ENCODE results near the gene GHRHR.

GHRHR gene

GRCh38 chr7:30936650-30937245 is 27.0 kb upstream of the GHRHR start:
- no peak for TF ChIP-seq EZH2 (optimal IDR thresholded peaks at IDR 0.05; ENCODE audit: low read depth, low read length)
- no peak for TF ChIP-seq CTCF (IDR thresholded peaks at IDR 0.05; ENCODE audit: low read length)
- no peak for TF ChIP-seq EZH2phosphoT487 (IDR thresholded peaks at IDR 0.05; ENCODE audit: low read length)
- no peak overlapping the region for H3K4me3 ChIP-seq (ENCODE audit: low read length)
- no peak overlapping the region for H3K27ac ChIP-seq (ENCODE audit: low read length)
- no peak overlapping the region for H2AFZ ChIP-seq (ENCODE audit: low read length)
- H3K4me2 ChIP-seq (ENCODE audit: low read depth, low read length), result no peak overlapping the region
- DNase-seq, result no peak
- H3K9me2 ChIP-seq (replicated peaks; ENCODE audit: insufficient read depth, low read length), result no peaks in the 10 kb centered on the region
- H3K9ac ChIP-seq (ENCODE audit: low read length), result no peak overlapping the region
- H4K20me1 ChIP-seq (ENCODE audit: insufficient read depth, low read length), result no peaks in the 10 kb centered on the region
- no peaks in the 10 kb centered on the region for H3K27me3 ChIP-seq (replicated peaks; ENCODE audit: insufficient read depth, low read length)
- no peaks in the 10 kb centered on the region for H3F3A ChIP-seq (ENCODE audit: insufficient read depth, low read length)
- no peaks in the 10 kb centered on the region for H3K36me3 ChIP-seq (replicated peaks; ENCODE audit: insufficient read depth, low read length)
- no peaks in the 10 kb centered on the region for H3K9me3 ChIP-seq (replicated peaks; ENCODE audit: insufficient read depth, low read length)
- H3K79me2 ChIP-seq (ENCODE audit: low read length), result no peaks in the 10 kb centered on the region
- H3K4me1 ChIP-seq (ENCODE audit: low read length), result no peaks in the 10 kb centered on the region

- no peak overlapping the region for H3K4me2 ChIP-seq (ENCODE audit: low read depth, low read length)
- TF ChIP-seq EZH2 (optimal IDR thresholded peaks at IDR 0.05; ENCODE audit: low read depth, low read length) (no peak), CTCF (IDR thresholded peaks at IDR 0.05; ENCODE audit: low read length) (no peak), EZH2phosphoT487 (IDR thresholded peaks at IDR 0.05; ENCODE audit: low read length) (no peak)
- DNase-seq, result no peak
- H3K4me3 ChIP-seq (ENCODE audit: low read length), result no peak overlapping the region
- H2AFZ ChIP-seq (ENCODE audit: low read length), result no peak overlapping the region
- H3F3A ChIP-seq (ENCODE audit: insufficient read depth, low read length), result no peaks in the 10 kb centered on the region
- no peaks in the 10 kb centered on the region for H3K9me3 ChIP-seq (replicated peaks; ENCODE audit: insufficient read depth, low read length)
- no peaks in the 10 kb centered on the region for H3K79me2 ChIP-seq (ENCODE audit: low read length)
- no peak overlapping the region for H3K27ac ChIP-seq (ENCODE audit: low read length)
- no peaks in the 10 kb centered on the region for H3K9me2 ChIP-seq (replicated peaks; ENCODE audit: insufficient read depth, low read length)
- H3K9ac ChIP-seq (ENCODE audit: low read length), result no peak overlapping the region
- H3K27me3 ChIP-seq (replicated peaks; ENCODE audit: insufficient read depth, low read length), result no peaks in the 10 kb centered on the region
- no peaks in the 10 kb centered on the region for H3K4me1 ChIP-seq (ENCODE audit: low read length)
- H3K36me3 ChIP-seq (replicated peaks; ENCODE audit: insufficient read depth, low read length), result no peaks in the 10 kb centered on the region
- no peaks in the 10 kb centered on the region for H4K20me1 ChIP-seq (ENCODE audit: insufficient read depth, low read length)
Measured at GRCh38 chr7:30937416-30937815, 26.3 kb upstream of the GHRHR start.

- no peak overlapping the region; the same call in 1 of the 2 replicates for H3K9ac ChIP-seq (ENCODE audit: low read length)
- no peaks in the 10 kb centered on the region for H3K4me1 ChIP-seq (ENCODE audit: low read length)
- no peaks in the 10 kb centered on the region for H3K36me3 ChIP-seq (replicated peaks; ENCODE audit: insufficient read depth, low read length)
- H3K27ac ChIP-seq (ENCODE audit: low read length), result no peak overlapping the region
- no peaks in the 10 kb centered on the region for H3K79me2 ChIP-seq (ENCODE audit: low read length)
- no peaks in the 10 kb centered on the region for H3F3A ChIP-seq (ENCODE audit: insufficient read depth, low read length)
- peak overlapping the region; percentile 78; the same call in 1 of the 2 replicates for H2AFZ ChIP-seq (ENCODE audit: low read length)
- peak; percentile 74 for DNase-seq
- peak overlapping the region; percentile 55; the same call in 1 of the 2 replicates for H3K4me2 ChIP-seq (ENCODE audit: low read depth, low read length)
- TF ChIP-seq EZH2 (optimal IDR thresholded peaks at IDR 0.05; ENCODE audit: low read depth, low read length) (no peak), CTCF (IDR thresholded peaks at IDR 0.05; ENCODE audit: low read length) (peak; percentile 93)
- no peaks in the 10 kb centered on the region for H3K9me2 ChIP-seq (replicated peaks; ENCODE audit: insufficient read depth, low read length)
- no peaks in the 10 kb centered on the region for H4K20me1 ChIP-seq (ENCODE audit: insufficient read depth, low read length)
- no peaks in the 10 kb centered on the region for H3K9me3 ChIP-seq (replicated peaks; ENCODE audit: insufficient read depth, low read length)
- no peak overlapping the region for H3K4me3 ChIP-seq (ENCODE audit: low read length)
- H3K27me3 ChIP-seq (replicated peaks; ENCODE audit: insufficient read depth, low read length), result no peaks in the 10 kb centered on the region
Measured at GRCh38 chr7:30938435-30939316, 25.1 kb upstream of the GHRHR start.
